Measurements from ENCODE around the gene WWOX. TPM values are rescaled to one million over a fixed set of nuclear protein-coding genes. Genes with fewer than 3 reads are reported as not detected.

The WWOX gene
- total and polyA plus RNA-seq, 2 of the 13 experiments (the other 11 are each of a cell fraction or from before 2014, with no cell fraction given): 9.1 to 37.4 TPM

- TF ChIP-seq HBP1 (CRISPR knock-in tag; IDR thresholded peaks at IDR 0.05; ENCODE audit: low read depth): no peak
- TF ChIP-seq RFXAP (CRISPR knock-in tag; IDR thresholded peaks at IDR 0.05; ENCODE audit: borderline replicate concordance): no peak
- no peak for TF ChIP-seq ZNF598 (CRISPR knock-in tag; IDR thresholded peaks at IDR 0.05; ENCODE audit: borderline replicate concordance)
These were observed 361.6 kb downstream of the WWOX start (continued) for GRCh38 chr16:78461087-78461486.

GRCh38 chr16:78461496-78462287 is 362.2 kb downstream of the WWOX start:
- in situ Hi-C loops (cut with HindIII; ENCODE audit: extremely low pct_ligation_motif_present, low pct_unique_long_range_greater_than_20kb) (no loop called here), intact Hi-C loops (cut with micrococcal nuclease; ENCODE audit: unreplicated experiment) (loop anchor here (1.0 to 2.0 kb wide), 2 partner anchors 23 to 42 kb away; no protein-coding TSS in a partner anchor)
- peak; percentile 82 for FAIRE-seq
- Histone ChIP-seq H2AFZ (ENCODE audit: low read length) (no peak overlapping the region), H3K9me3 (ENCODE audit: low read length) (no peaks in the 10 kb centered on the region; the same call in 1 of the 2 replicates), H3K79me2 (ENCODE audit: insufficient read depth, low read length) (no peaks in the 10 kb centered on the region), H3K27me3 (ENCODE audit: control insufficient read depth in 1 of 2, insufficient read depth in 2 of 2, low read length in 2 of 2) (no peaks in the 10 kb centered on the region), H3K4me2 (ENCODE audit: low read depth, low read length) (peak overlapping the region; percentile 77), H3K36me3 (replicated peaks in 1 of 2; ENCODE audit: control insufficient read depth in 1 of 2, insufficient read depth in 2 of 2, low read length in 2 of 2) (no peaks in the 10 kb centered on the region), H3K27ac (ENCODE audit: extremely low read length, insufficient read depth, low read length) (peak overlapping the region; percentile 1), H3K4me3 (replicated peaks in 1 of 3; ENCODE audit: insufficient read depth in 1 of 3, low read depth in 2 of 3, low read length in 3 of 3) (peak overlapping the region; percentile 22 to 60 (median 50); a peak in 4 of 6 replicates), H3K4me1 (ENCODE audit: insufficient read depth, low read length) (peaks cover 45% of the 10 kb centered on the region), H4K20me1 (ENCODE audit: insufficient read depth, low read length) (no peaks in the 10 kb centered on the region), H3K9ac (ENCODE audit: insufficient read depth, low read depth, low read length) (peak overlapping the region; percentile 7; the same call in 1 of the 2 replicates)
- POLR2A ChIA-PET: interaction anchor here (1.1 to 2.0 kb wide), 4 partner anchors 20 to 273 kb away, joined by 3 to 14 read pairs (median 6); no protein-coding TSS in a partner anchor
- peak; percentile 59 for DNase-seq (ENCODE audit: low spot score)
- WGBS (ENCODE audit: low lambda C conversion rate): 46% methylated on average over 9 of the region's 9 CpGs
- CTCF ChIA-PET (ENCODE audit: low intra/inter-chr PET ratio, low total read pairs): no interaction called here
- no TSS peak for BruUV-seq (replicated peaks)
- ATAC-seq: peak; percentile 55
- peak; percentile 18; the same call in 1 of the 2 replicates for TF ChIP-seq FOXA3 (CRISPR knock-in tag; IDR thresholded peaks at IDR 0.05)
- no peak for TF ChIP-seq NR3C1 (CRISPR knock-in tag; IDR thresholded peaks at IDR 0.05)
- TF ChIP-seq FOSL2 (CRISPR knock-in tag; IDR thresholded peaks at IDR 0.05): 0 out of 2 replicates have a peak, but pooled peaks have one; percentile 3
- TF ChIP-seq CEBPB (IDR thresholded peaks at IDR 0.05; ENCODE audit: borderline replicate concordance, low read depth, low read length): peak; percentile 63; the same call in 1 of the 2 replicates
- no peak for TF ChIP-seq FOXP1 (IDR thresholded peaks at IDR 0.05)
- TF ChIP-seq FOXP1 (CRISPR knock-in tag; IDR thresholded peaks at IDR 0.05): peak; percentile 6; the same call in 1 of the 2 replicates
- no peak for TF ChIP-seq SOX6 (IDR thresholded peaks at IDR 0.05)
- TF ChIP-seq SOX6 (CRISPR knock-in tag; IDR thresholded peaks at IDR 0.05): 0 out of 2 replicates have a peak, but pooled peaks have one; percentile 17
- TF ChIP-seq ZNF317 (CRISPR knock-in tag; IDR thresholded peaks at IDR 0.05): 0 out of 2 replicates have a peak, but pooled peaks have one; percentile 21
- TF ChIP-seq THAP9 (CRISPR knock-in tag; IDR thresholded peaks at IDR 0.05; ENCODE audit: borderline replicate concordance): no peak
- peak; percentile 32; the same call in 1 of the 2 replicates for TF ChIP-seq CEBPG (CRISPR knock-in tag; IDR thresholded peaks at IDR 0.05)
- TF ChIP-seq ARID5B (CRISPR knock-in tag; IDR thresholded peaks at IDR 0.05): peak; percentile 49; the same call in 1 of the 2 replicates
